ENCODE results near the gene SPRED2.

Gene SPRED2

GRCh38 chr2:65291216-65292105, 140.9 kb downstream of the SPRED2 start:
- no peak for DNase-seq (ENCODE audit: low read depth)
- TF ChIP-seq CTCF (IDR thresholded peaks at IDR 0.05; ENCODE audit: low read depth, low read length, missing control alignments): no peak
- no peak overlapping the region for H3K4me3 ChIP-seq (ENCODE audit: low read depth, low read length)

DNA sequence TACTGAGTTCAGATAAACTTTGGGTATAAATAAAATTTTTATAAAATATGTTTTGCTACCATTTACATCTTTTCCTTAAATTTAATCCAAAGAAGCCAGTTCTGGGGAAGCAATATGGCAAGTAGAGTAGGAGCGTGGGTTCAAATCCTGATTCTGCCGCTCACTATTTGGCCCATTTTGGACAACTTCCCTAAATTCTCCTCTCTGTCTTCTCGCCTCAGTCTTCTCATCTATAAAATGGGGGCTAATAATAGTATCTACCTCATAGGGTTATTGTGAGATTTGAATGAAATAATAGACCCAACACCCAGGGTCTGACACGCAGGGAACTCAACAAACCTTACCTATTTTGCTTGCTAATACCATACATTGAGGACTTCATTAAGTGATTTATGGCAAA, 145.0 kb downstream of the SPRED2 start:
- H3K4me3 ChIP-seq (ENCODE audit: low read depth, low read length): no peak overlapping the region
- DNase-seq (ENCODE audit: low read depth): no peak
- no peak for TF ChIP-seq CTCF (IDR thresholded peaks at IDR 0.05; ENCODE audit: low read depth, low read length, missing control alignments)

DNA sequence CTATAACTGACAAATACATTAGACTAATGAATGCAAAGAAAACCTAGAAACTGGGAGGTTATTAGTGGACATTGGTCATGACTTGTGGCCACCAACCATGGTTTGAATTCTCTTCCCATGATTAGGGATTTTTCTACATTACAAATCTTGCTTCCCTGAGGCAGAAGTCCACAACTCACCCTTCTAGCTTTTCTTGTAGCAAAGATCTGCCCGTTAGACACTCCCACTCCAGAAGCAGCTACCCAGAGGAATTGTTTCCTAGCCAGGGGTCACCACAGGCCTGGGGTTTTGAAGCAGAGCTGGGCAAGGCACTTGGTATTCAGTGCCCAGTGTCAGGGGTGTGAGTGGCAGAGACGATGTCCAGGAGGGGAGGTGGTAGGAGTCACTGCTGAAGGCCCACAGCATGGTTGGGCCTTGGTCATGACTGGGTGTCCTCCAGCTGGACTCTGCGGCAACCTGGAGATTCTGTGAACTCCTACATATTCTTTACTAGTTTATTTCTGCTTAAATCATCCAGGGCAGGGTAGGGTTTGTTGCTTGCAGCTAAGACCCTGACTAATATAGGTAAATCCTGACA, 149.8 kb downstream of the SPRED2 start:
- DNase-seq (ENCODE audit: low read depth): no peak
- no peak for TF ChIP-seq CTCF (IDR thresholded peaks at IDR 0.05; ENCODE audit: low read depth, low read length, missing control alignments)
- H3K4me3 ChIP-seq (ENCODE audit: low read depth, low read length): no peak overlapping the region

DNA sequence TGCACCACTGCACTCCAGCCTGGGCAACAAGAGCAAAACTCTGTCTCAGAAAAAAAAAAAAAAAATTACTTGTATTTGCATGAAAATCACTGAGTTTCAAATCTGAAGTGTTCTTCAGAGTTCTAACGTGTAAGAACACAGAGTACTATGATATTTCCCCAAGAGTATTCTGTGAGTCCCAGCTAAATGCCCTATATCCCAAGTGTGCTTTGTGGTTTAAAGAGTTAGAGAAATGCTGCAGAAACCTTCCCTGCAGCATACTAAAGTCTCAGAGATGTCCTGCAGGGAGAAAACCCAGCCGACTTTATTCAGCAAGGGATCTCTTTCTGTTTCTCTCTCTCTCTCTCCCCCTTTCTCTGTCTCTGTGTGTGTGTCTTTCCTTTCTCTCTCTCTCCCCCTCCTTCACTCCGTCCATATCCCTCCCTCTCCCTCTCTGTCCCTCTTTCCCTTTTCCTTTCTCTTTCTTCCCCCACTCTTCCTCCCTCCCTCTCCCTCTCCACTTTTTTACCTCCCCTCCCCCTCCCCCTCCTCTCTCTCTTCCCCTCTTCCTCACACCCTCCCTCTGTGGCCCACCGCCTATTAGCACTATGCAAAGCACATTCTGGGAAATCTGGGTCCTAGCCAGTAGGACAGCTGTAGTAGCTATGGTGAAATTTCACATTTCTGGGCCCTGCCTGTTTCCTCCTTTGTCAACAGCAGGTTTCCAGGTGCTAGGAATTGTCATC, 150.6 kb downstream of the SPRED2 start:
- DNase-seq (ENCODE audit: low read depth): no peak
- TF ChIP-seq CTCF (IDR thresholded peaks at IDR 0.05; ENCODE audit: low read depth, low read length, missing control alignments): no peak
- H3K4me3 ChIP-seq (ENCODE audit: low read depth, low read length): no peak overlapping the region

- no peak for DNase-seq (ENCODE audit: low read depth)
- TF ChIP-seq CTCF (IDR thresholded peaks at IDR 0.05; ENCODE audit: low read depth, low read length, missing control alignments): no peak
Measured at GRCh38 chr2:65279756-65280155, 152.6 kb downstream of the SPRED2 start.

GRCh38 chr2:65278531-65278981, 153.8 kb downstream of the SPRED2 start:
- TF ChIP-seq CTCF (IDR thresholded peaks at IDR 0.05; ENCODE audit: low read depth, low read length, missing control alignments): no peak
- DNase-seq (ENCODE audit: low read depth): no peak
- no peak overlapping the region for H3K4me3 ChIP-seq (ENCODE audit: low read depth, low read length)

More at GRCh38 chr2:65279756-65280155, 152.6 kb downstream of the SPRED2 start:
- H3K4me3 ChIP-seq (ENCODE audit: low read depth, low read length): no peak overlapping the region
